ENCODE measurements around the gene FUOM. TPM values are rescaled to one million over a fixed set of nuclear protein-coding genes. Genes with fewer than 3 reads are reported as not detected.

FUOM gene
- total and polyA plus RNA-seq, 10 of the 15 experiments (the other 5 are each of a cell fraction or from before 2014, with no cell fraction given), result 1.8 to 41.7 (median 25.6) TPM

- TF ChIP-seq SRF (IDR thresholded peaks at IDR 0.05; ENCODE audit: low read depth in 2 of 2, low read length in 2 of 2) (no peak), BACH1 (IDR thresholded peaks at IDR 0.05; ENCODE audit: borderline replicate concordance) (no peak), RAD21 (IDR thresholded peaks at IDR 0.05; ENCODE audit: insufficient read depth, low read depth, low read length) (no peak), NFXL1 (IDR thresholded peaks at IDR 0.05; ENCODE audit: borderline replicate concordance) (no peak), BCLAF1 (IDR thresholded peaks at IDR 0.05) (no peak)
Measured at GRCh38 chr10:133356549-133357284, 1.1 kb downstream of the FUOM start (continued).

GRCh38 chr10:133355991-133356390 is 1.8 kb downstream of the FUOM start:
- Histone ChIP-seq H2AFZ (ENCODE audit: control insufficient read depth, low read depth, low read length) (no peak overlapping the region), H3K79me2 (ENCODE audit: control insufficient read depth, insufficient read depth, low read length) (no peaks in the 10 kb centered on the region; the same call in 1 of the 2 replicates), H3K9me3 (replicated peaks; ENCODE audit: control insufficient read depth, insufficient read depth, low read length) (no peaks in the 10 kb centered on the region), H4K20me1 (ENCODE audit: control insufficient read depth, insufficient read depth) (no peaks in the 10 kb centered on the region), H3K4me1 (ENCODE audit: control insufficient read depth, insufficient read depth, low read length) (peaks cover 2% of the 10 kb centered on the region), H3K36me3 (ENCODE audit: control insufficient read depth in 2 of 2, insufficient read depth in 2 of 2, low read length in 1 of 2) (no peaks in the 10 kb centered on the region), H3K4me3 (no peak overlapping the region), H3K4me2 (ENCODE audit: control insufficient read depth, insufficient read depth) (no peak overlapping the region), H3K27ac (ENCODE audit: control insufficient read depth, insufficient read depth) (no peak overlapping the region), H3K9ac (ENCODE audit: control insufficient read depth, insufficient read depth, low read length) (no peak overlapping the region), H3K27me3 (replicated peaks in 1 of 2; ENCODE audit: control insufficient read depth in 2 of 2, insufficient read depth in 2 of 2, low read length in 1 of 2) (no peaks in the 10 kb centered on the region)
- intact Hi-C loops (cut with micrococcal nuclease; ENCODE audit: unreplicated experiment) (no loop called here), in situ Hi-C loops (cut with MboI) (no loop called here)
- 94% methylated on average over 3 of the region's 3 CpGs for WGBS (ENCODE audit: insufficient coverage, insufficient replicate concordance, low lambda C conversion rate, missing lambda C conversion rate)
- ATAC-seq (no peak), DNase-seq (ENCODE audit: low read depth, low spot score) (no peak), FAIRE-seq (no peak)
- RAD21 ChIA-PET (ENCODE audit: unreplicated experiment), result interaction anchor here (0.9 to 1.2 kb wide), 2 partner anchors 26 to 45 kb away, joined by 3 read pairs; no protein-coding TSS in a partner anchor
- TF ChIP-seq ZBTB4 (CRISPR knock-in tag; IDR thresholded peaks at IDR 0.05), result no peak
- no peak for TF ChIP-seq E4F1 (IDR thresholded peaks at IDR 0.05; ENCODE audit: borderline replicate concordance, partially characterized antibody)
- no peak for TF ChIP-seq ESRRA (IDR thresholded peaks at IDR 0.05; ENCODE audit: low read length)
- no peak for TF ChIP-seq SKIL (IDR thresholded peaks at IDR 0.05; ENCODE audit: low read depth, poor library complexity, severe bottlenecking)
- SMC1A ChIA-PET (ENCODE audit: uncharacterized antibody, unreplicated experiment), result interaction anchor here (1.0 kb wide), 1 partner anchor 12 kb away, joined by 4 read pairs; no protein-coding TSS in a partner anchor
- BruUV-seq (replicated peaks), result no TSS peak
- CTCF ChIA-PET, result interaction anchor here (1.2 kb wide), 1 partner anchor 82 kb away, joined by 5 read pairs; no protein-coding TSS in a partner anchor
- POLR2A ChIA-PET, result interaction anchor here (0.6 kb wide), 1 partner anchor 17 kb away, joined by 3 read pairs; no protein-coding TSS in a partner anchor
